ENCODE data around the gene TBC1D16. TPM values are rescaled to one million over a fixed set of nuclear protein-coding genes. Genes with fewer than 3 reads are reported as not detected.

TBC1D16 gene
- total RNA-seq, result 10 to 100 TPM in 2 of 4 donors, 1 to 10 TPM in 2; 6.4 to 20.2 (median 11.5) TPM

- intact Hi-C loops (cut with DNase I), result no loop called here
- H3K4me1 ChIP-seq, result peaks cover 17 to 57% (median 20%) of the 10 kb centered on the region in 3 donors
- DNase-seq, result no peak
- peak in 1 of 4 donors; percentile 32 for TF ChIP-seq POLR2A (IDR thresholded peaks at IDR 0.05)
- no peak for TF ChIP-seq CTCF (IDR thresholded peaks at IDR 0.05)
- H3K36me3 ChIP-seq, result no peaks in the 10 kb centered on the region
- H3K4me3 ChIP-seq, result peak within 1 kb of the TSS; percentile 62 to 87 (median 76)
- H3K27ac ChIP-seq, result peak within 1 kb of the TSS; percentile 81 to 94 (median 91)
- WGBS, 2 donors, result no CpG with 5 or more reads among the region's 46 CpGs
- no peaks in the 10 kb centered on the region for H3K9me3 ChIP-seq
- H3K27me3 ChIP-seq, result no peaks in the 10 kb centered on the region
These were observed at the start of gene TBC1D16 for GRCh38 chr17:80035687-80035936. Gene TBC1D16 (minus strand): TSS chr17:80035872. CDS start chr17:80013547, 22,325 bp downstream.

- Histone ChIP-seq H3K4me3 (no peak overlapping the region), H3K36me3 (no peaks in the 10 kb centered on the region), H3K9me3 (no peaks in the 10 kb centered on the region), H3K27me3 (no peaks in the 10 kb centered on the region), H3K4me1 (peaks cover 0 to 9% (median 8%) of the 10 kb centered on the region in 3 donors), H3K27ac (no peak overlapping the region)
- WGBS, 2 donors, result 82 to 95% methylated on average over 4 to 8 of the region's 15 CpGs
- DNase-seq, result no peak
- TF ChIP-seq POLR2A (IDR thresholded peaks at IDR 0.05), result no peak
- TF ChIP-seq CTCF (IDR thresholded peaks at IDR 0.05), result no peak
- intact Hi-C loops (cut with DNase I), result no loop called here
These were observed 49.1 kb upstream of the TBC1D16 start for GRCh38 chr17:80084773-80085172.

- WGBS, 2 donors, result 54 to 60% methylated on average over 3 to 5 of the region's 13 CpGs
- H3K9me3 ChIP-seq, result no peaks in the 10 kb centered on the region
- H3K4me1 ChIP-seq, result peaks cover 0 to 9% (median 8%) of the 10 kb centered on the region in 3 donors
- no peak overlapping the region for H3K4me3 ChIP-seq
- TF ChIP-seq CTCF (IDR thresholded peaks at IDR 0.05) (no peak), POLR2A (IDR thresholded peaks at IDR 0.05) (no peak)
- DNase-seq, result no peak
- H3K36me3 ChIP-seq, result no peaks in the 10 kb centered on the region
- intact Hi-C loops (cut with DNase I), result no loop called here
- H3K27me3 ChIP-seq, result no peaks in the 10 kb centered on the region
- H3K27ac ChIP-seq, result no peak overlapping the region
These were observed 47.5 kb upstream of the TBC1D16 start for GRCh38 chr17:80083136-80083661.

GRCh38 chr17:80082403-80083135 is 46.9 kb upstream of the TBC1D16 start:
- no peaks in the 10 kb centered on the region for H3K9me3 ChIP-seq
- H3K27me3 ChIP-seq, result no peaks in the 10 kb centered on the region
- 25 to 29% methylated on average over 10 to 12 of the region's 20 CpGs for WGBS, 2 donors
- no peak for DNase-seq
- H3K27ac ChIP-seq, result no peak overlapping the region
- no peaks in the 10 kb centered on the region for H3K36me3 ChIP-seq
- TF ChIP-seq CTCF (IDR thresholded peaks at IDR 0.05) (peak; percentile 45 to 85 (median 68)), POLR2A (IDR thresholded peaks at IDR 0.05) (no peak)
- H3K4me3 ChIP-seq, result peak overlapping the region in 1 of 4 donors; percentile 54
- intact Hi-C loops (cut with DNase I), result no loop called here
- peaks cover 0 to 9% (median 8%) of the 10 kb centered on the region in 3 donors for H3K4me1 ChIP-seq

- 85 to 94% methylated on average over 5 to 8 of the region's 14 CpGs for WGBS, 2 donors
- Histone ChIP-seq H3K9me3 (no peaks in the 10 kb centered on the region), H3K27ac (no peak overlapping the region), H3K36me3 (no peaks in the 10 kb centered on the region), H3K27me3 (no peaks in the 10 kb centered on the region), H3K4me1 (peaks cover 0 to 9% (median 8%) of the 10 kb centered on the region in 3 donors), H3K4me3 (no peak overlapping the region)
- no peak for TF ChIP-seq POLR2A (IDR thresholded peaks at IDR 0.05)
- no peak for TF ChIP-seq CTCF (IDR thresholded peaks at IDR 0.05)
- no peak for DNase-seq
- intact Hi-C loops (cut with DNase I), result no loop called here
These were observed 45.9 kb upstream of the TBC1D16 start for GRCh38 chr17:80081596-80081995.

Data from esophagus squamous epithelium (tissue), 5 donors.